ENCODE data around the gene MCHR2. TPM values are rescaled to one million over a fixed set of nuclear protein-coding genes. Genes with fewer than 3 reads are reported as not detected.

Gene MCHR2
- total RNA-seq, 4 donors from 2014 or later = not detected

DNA sequence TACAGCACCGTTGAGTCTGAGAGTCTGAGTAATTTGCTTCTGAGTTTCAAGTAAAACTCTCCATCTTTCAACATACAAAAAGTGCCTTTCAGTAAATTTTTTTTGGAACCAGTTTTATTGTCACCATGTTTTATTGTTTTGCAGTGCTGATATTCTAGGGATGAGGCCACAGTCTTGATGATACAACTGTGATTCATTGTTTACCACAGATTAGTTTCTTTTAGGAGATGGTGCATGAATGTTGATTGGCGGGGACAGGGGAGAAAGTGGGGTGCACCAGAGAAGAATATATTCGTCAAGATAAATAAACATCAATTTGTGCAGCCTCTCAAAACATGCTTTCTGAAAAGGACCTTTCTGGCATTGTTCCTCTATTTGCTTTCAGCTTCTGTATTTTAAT, 109.0 kb downstream of the MCHR2 start:
- H3K27me3 ChIP-seq = no peaks in the 10 kb centered on the region
- TF ChIP-seq, protein P1, sequence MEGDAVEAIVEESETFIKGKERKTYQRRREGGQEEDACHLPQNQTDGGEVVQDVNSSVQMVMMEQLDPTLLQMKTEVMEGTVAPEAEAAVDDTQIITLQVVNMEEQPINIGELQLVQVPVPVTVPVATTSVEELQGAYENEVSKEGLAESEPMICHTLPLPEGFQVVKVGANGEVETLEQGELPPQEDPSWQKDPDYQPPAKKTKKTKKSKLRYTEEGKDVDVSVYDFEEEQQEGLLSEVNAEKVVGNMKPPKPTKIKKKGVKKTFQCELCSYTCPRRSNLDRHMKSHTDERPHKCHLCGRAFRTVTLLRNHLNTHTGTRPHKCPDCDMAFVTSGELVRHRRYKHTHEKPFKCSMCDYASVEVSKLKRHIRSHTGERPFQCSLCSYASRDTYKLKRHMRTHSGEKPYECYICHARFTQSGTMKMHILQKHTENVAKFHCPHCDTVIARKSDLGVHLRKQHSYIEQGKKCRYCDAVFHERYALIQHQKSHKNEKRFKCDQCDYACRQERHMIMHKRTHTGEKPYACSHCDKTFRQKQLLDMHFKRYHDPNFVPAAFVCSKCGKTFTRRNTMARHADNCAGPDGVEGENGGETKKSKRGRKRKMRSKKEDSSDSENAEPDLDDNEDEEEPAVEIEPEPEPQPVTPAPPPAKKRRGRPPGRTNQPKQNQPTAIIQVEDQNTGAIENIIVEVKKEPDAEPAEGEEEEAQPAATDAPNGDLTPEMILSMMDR (IDR thresholded peaks at IDR 0.05) = no peak
- TF ChIP-seq POLR2A (IDR thresholded peaks at IDR 0.05) = no peak
- no peak overlapping the region for H3K4me3 ChIP-seq
- H3K9me3 ChIP-seq = no peaks in the 10 kb centered on the region
- H3K27ac ChIP-seq = no peak overlapping the region
- no peaks in the 10 kb centered on the region for H3K4me1 ChIP-seq
- H3K36me3 ChIP-seq = no peaks in the 10 kb centered on the region
- intact Hi-C loops (cut with DNase I; ENCODE audit: low total_unique reads) = no loop called here
- DNase-seq = no peak

GRCh38 chr6:99882128-99882702, 111.8 kb downstream of the MCHR2 start:
- Histone ChIP-seq H3K4me3 (no peak overlapping the region), H3K36me3 (no peaks in the 10 kb centered on the region), H3K4me1 (no peaks in the 10 kb centered on the region), H3K27ac (no peak overlapping the region), H3K9me3 (no peaks in the 10 kb centered on the region), H3K27me3 (no peaks in the 10 kb centered on the region)
- DNase-seq = no peak
- intact Hi-C loops (cut with DNase I; ENCODE audit: low total_unique reads) = no loop called here
- TF ChIP-seq, protein P1 (IDR thresholded peaks at IDR 0.05) = no peak
- no peak for TF ChIP-seq POLR2A (IDR thresholded peaks at IDR 0.05)

- Histone ChIP-seq H3K4me3 (no peak overlapping the region), H3K36me3 (no peaks in the 10 kb centered on the region), H3K4me1 (no peaks in the 10 kb centered on the region), H3K27ac (no peak overlapping the region), H3K9me3 (no peaks in the 10 kb centered on the region), H3K27me3 (no peaks in the 10 kb centered on the region)
- DNase-seq = no peak
- TF ChIP-seq POLR2A (IDR thresholded peaks at IDR 0.05) = no peak
- intact Hi-C loops (cut with DNase I; ENCODE audit: low total_unique reads) = no loop called here
Observed at GRCh38 chr6:99879431-99879830, 114.6 kb downstream of the MCHR2 start.

DNA sequence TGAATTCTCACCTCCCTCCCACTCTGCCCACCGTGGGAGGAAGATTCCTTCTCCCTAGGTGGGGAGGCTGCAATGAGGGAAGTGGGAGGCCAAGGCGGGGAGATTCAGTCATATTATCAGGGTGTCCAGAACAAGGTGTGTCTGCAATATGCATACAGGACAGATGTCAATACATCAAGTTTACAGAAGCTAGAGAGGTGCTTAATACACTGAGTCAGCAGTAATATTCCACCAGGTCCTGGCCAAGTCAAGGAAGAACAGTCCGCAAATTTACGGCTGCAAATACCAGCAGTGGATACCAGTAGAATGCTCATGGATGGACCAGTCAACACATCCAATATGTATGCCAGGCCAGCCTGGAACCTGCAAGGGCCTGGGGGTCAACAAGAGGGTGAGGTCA, 119.0 kb downstream of the MCHR2 start:
- H3K4me3 ChIP-seq = no peak overlapping the region
- intact Hi-C loops (cut with DNase I; ENCODE audit: low total_unique reads) = no loop called here
- H3K36me3 ChIP-seq = no peaks in the 10 kb centered on the region
- no peak overlapping the region for H3K27ac ChIP-seq
- H3K4me1 ChIP-seq = no peaks in the 10 kb centered on the region
- H3K27me3 ChIP-seq = no peaks in the 10 kb centered on the region
- H3K9me3 ChIP-seq = no peaks in the 10 kb centered on the region
- TF ChIP-seq, protein P1 (IDR thresholded peaks at IDR 0.05) = no peak
- TF ChIP-seq POLR2A (IDR thresholded peaks at IDR 0.05) = no peak
- DNase-seq = no peak

DNA sequence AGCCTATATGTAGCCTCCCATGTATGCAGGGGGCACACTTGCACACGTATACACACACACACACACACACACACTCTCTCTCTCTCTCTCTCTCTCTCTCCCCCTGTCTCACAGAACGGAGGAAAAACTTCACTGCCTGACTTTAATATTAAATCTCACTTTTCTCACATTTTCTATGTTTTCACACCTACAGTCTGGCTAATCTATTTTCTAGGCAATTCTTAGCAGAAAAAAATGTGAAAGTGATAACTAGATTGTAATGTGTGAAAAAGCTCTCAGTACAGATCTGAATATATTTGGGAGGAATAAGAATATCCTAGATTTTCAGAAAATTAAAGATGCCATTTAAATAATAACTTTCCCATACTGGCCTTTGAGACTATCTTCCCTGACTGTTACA, 120.9 kb downstream of the MCHR2 start:
- no peak for TF ChIP-seq POLR2A (IDR thresholded peaks at IDR 0.05)
- TF ChIP-seq, protein P1 (IDR thresholded peaks at IDR 0.05) = no peak

GRCh38 chr6:99871641-99872040, 122.4 kb downstream of the MCHR2 start:
- Histone ChIP-seq H3K27me3 (no peaks in the 10 kb centered on the region), H3K4me3 (no peak overlapping the region), H3K36me3 (no peaks in the 10 kb centered on the region), H3K27ac (no peak overlapping the region), H3K4me1 (no peaks in the 10 kb centered on the region), H3K9me3 (no peaks in the 10 kb centered on the region)
- no peak for TF ChIP-seq POLR2A (IDR thresholded peaks at IDR 0.05)
- TF ChIP-seq, protein P1 (IDR thresholded peaks at IDR 0.05) = no peak
- DNase-seq = no peak
- intact Hi-C loops (cut with DNase I; ENCODE audit: low total_unique reads) = no loop called here

More for the DNA sequence above, 120.9 kb downstream of the MCHR2 start:
- no peak for DNase-seq
- Histone ChIP-seq H3K9me3 (no peaks in the 10 kb centered on the region), H3K36me3 (no peaks in the 10 kb centered on the region), H3K27me3 (no peaks in the 10 kb centered on the region), H3K4me1 (no peaks in the 10 kb centered on the region), H3K4me3 (no peak overlapping the region), H3K27ac (no peak overlapping the region)
- intact Hi-C loops (cut with DNase I; ENCODE audit: low total_unique reads) = no loop called here
